K562 (cell line): ENCODE data around the gene BCAR3. TPM values are rescaled to one million over a fixed set of nuclear protein-coding genes. Genes with fewer than 3 reads are reported as not detected.
A peak's percentile ranks its signal among the peaks of the same experiment; 100 is the strongest.

Experiments
- ATAC-seq: fragments of 200-7000 bp; cut with Tn5 transposase; 3 replicates; pipeline ENCODE4 v1.9.1; 2020; ENCODE audit warnings: moderate library complexity
- BruUV-seq: library from RNA; stranded (reverse); fragments of 400-500 nt; replicated peaks from 2 replicates; lab custom pipeline; 2021; lab: Mats Ljungman, UMichigan
- CTCF ChIA-PET: fragments of 300-600 bp; formaldehyde crosslinking; extraction: SDS; loops from one replicate; lab custom pipeline; 2021; ENCODE audit warnings: low intra/inter-chr PET ratio; lab: Yijun Ruan, JAX
- POLR2A ChIA-PET: fragments of 300-600, 350-650 bp; sonication (Branson Sonifier 250); formaldehyde crosslinking; extraction: SDS; loops from one replicate; lab custom pipeline; 2021; ENCODE audit warnings: antibody characterized with exemption, inconsistent platforms; lab: Yijun Ruan, JAX
- DNase-seq, 4 experiments: peaks; one replicate each; pipeline versions ENCODE4 v3.0.0 to v3.0.0-alpha.2; 2011 to 2018; ENCODE audit warnings: low spot score in 3 of 4, mixed read lengths in 3 of 4; ENCODE audit errors: extremely low read depth in 1 of 4
- FAIRE-seq: peaks from 2 replicates; lab custom pipeline; 2011; peaks lifted over from hg19 to GRCh38; lab: Jason Lieb, UNC
- H2AFZ ChIP-seq: 2 replicates; pipeline ENCODE4 v1.6.0; 2011; ENCODE audit warnings: low read depth, low read length, control low read depth, inconsistent platforms
- H3K27ac ChIP-seq: fragments of 200-600 bp; 3 replicates; pipeline ENCODE4 v1.8.0; 2011; ENCODE audit warnings: low read depth, mild to moderate bottlenecking, control low read depth, inconsistent platforms, low read length, moderate library complexity, mixed read lengths; ENCODE audit errors: extremely low read depth
- H3K27me3 ChIP-seq, 2 experiments: fragments of 300-600 bp in 1 of 2; 2 replicates in 1 of 2; 3 replicates in 1 of 2; pipeline versions ENCODE4 v1.6.0 to v1.8.0; 2011; ENCODE audit warnings: inconsistent platforms in 2 of 2, low read length in 2 of 2, mild to moderate bottlenecking in 1 of 2, mixed read lengths in 1 of 2, moderate library complexity in 1 of 2; ENCODE audit not compliant: control insufficient read depth in 2 of 2, insufficient read depth in 2 of 2
- H3K36me3 ChIP-seq: fragments of 300-600 bp; 3 replicates; pipeline ENCODE4 v1.8.0; 2011; ENCODE audit warnings: mild to moderate bottlenecking, low read length, inconsistent platforms; ENCODE audit not compliant: control insufficient read depth, insufficient read depth
- H3K4me1 ChIP-seq, 2 experiments: fragments of 200-600 bp in 1 of 2; replicated peaks in 1 of 2; 2 replicates in 1 of 2; 3 replicates in 1 of 2; pipeline versions ENCODE4 v1.5.1 to v1.8.0; 2011; ENCODE audit warnings: inconsistent platforms in 2 of 2, low read length in 2 of 2, mild to moderate bottlenecking in 1 of 2, mixed read lengths in 1 of 2, moderate library complexity in 1 of 2; ENCODE audit not compliant: control insufficient read depth in 2 of 2, insufficient read depth in 2 of 2
- H3K4me2 ChIP-seq: 2 replicates; pipeline ENCODE4 v1.6.1; 2011; ENCODE audit warnings: low read length, control low read depth, inconsistent platforms, mixed read lengths; ENCODE audit not compliant: insufficient read depth
- H3K4me3 ChIP-seq: fragments of 200-600 bp; sonication (generic), shearing (Covaris generic); 2 replicates; pipeline ENCODE4 v1.5.1; 2016; ENCODE audit warnings: control low read depth, inconsistent platforms
- H3K79me2 ChIP-seq: fragments of 200-600 bp; 3 replicates; pipeline ENCODE4 v1.8.0; 2011; ENCODE audit warnings: low read length, inconsistent platforms; ENCODE audit not compliant: control insufficient read depth, insufficient read depth
- H3K9ac ChIP-seq, 2 experiments: 2 replicates each; pipeline versions ENCODE4 v1.6.0 to v1.6.1; 2011; ENCODE audit warnings: low read depth in 2 of 2, low read length in 2 of 2, control low read depth in 1 of 2, inconsistent platforms in 1 of 2, mild to moderate bottlenecking in 1 of 2, mixed read lengths in 1 of 2; ENCODE audit not compliant: insufficient read depth in 1 of 2
- H3K9me1 ChIP-seq: one replicate; pipeline ENCODE4 v1.6.0; 2011; ENCODE audit warnings: inconsistent platforms, mild to moderate bottlenecking, low read length, moderate library complexity; ENCODE audit not compliant: control insufficient read depth, insufficient read depth
- H3K9me3 ChIP-seq: replicated peaks from 2 replicates; pipeline ENCODE4 v1.5.1; 2011; ENCODE audit warnings: low read depth, low read length, inconsistent platforms; ENCODE audit not compliant: control insufficient read depth, insufficient read depth
- H4K20me1 ChIP-seq: replicated peaks from 2 replicates; pipeline ENCODE4 v1.6.1; 2011; ENCODE audit warnings: low read length, inconsistent platforms, mixed read lengths; ENCODE audit not compliant: control insufficient read depth, insufficient read depth
- ARID2 ChIP-seq: fragments of 450-650 bp; IDR thresholded peaks from 2 replicates; pipeline ENCODE4 v1.6.1; 2017; ENCODE audit warnings: antibody characterized with exemption, mild to moderate bottlenecking
- DEAF1 ChIP-seq: fragments of 450-650 bp; formaldehyde crosslinking; IDR thresholded peaks from 2 replicates; pipeline ENCODE4 v1.4.0; 2020; ENCODE audit warnings: mild to moderate bottlenecking, moderate library complexity
- FOXK2 ChIP-seq, 2 experiments: fragments of 450-650 bp; IDR thresholded peaks in 1 of 2; conservative IDR thresholded peaks in 1 of 2; 2 replicates each; pipeline ENCODE4 v1.6.1; 2016; ENCODE audit warnings: low read depth in 2 of 2, mild to moderate bottlenecking in 1 of 2
- KDM1A ChIP-seq, 2 experiments: fragments of 450-650 bp; IDR thresholded peaks; 2 replicates each; pipeline ENCODE4 v1.6.1; 2016; ENCODE audit warnings: mild to moderate bottlenecking in 2 of 2
- MAX ChIP-seq: sonication (generic); formaldehyde crosslinking; IDR thresholded peaks from 2 replicates; pipeline ENCODE4 v1.9.0; 2022; ENCODE audit warnings: mild to moderate bottlenecking, missing genetic modification reagents
- MXI1 ChIP-seq: IDR thresholded peaks from 2 replicates; pipeline ENCODE4 v1.6.1; 2011; ENCODE audit warnings: low read depth, mild to moderate bottlenecking, improper control_type of control experiment, low read length
- NFRKB ChIP-seq: fragments of 450-650 bp; IDR thresholded peaks from 2 replicates; pipeline ENCODE4 v1.6.1; 2016; ENCODE audit warnings: low read depth
- PRMT5 ChIP-seq: sonication (generic); formaldehyde crosslinking; IDR thresholded peaks from 2 replicates; pipeline ENCODE4 v1.5.0; 2020; ENCODE audit warnings: missing genetic modification reagents
- RAD21 ChIP-seq, 2 experiments: fragments of 250-450 bp in 1 of 2; fragments of 450-650 bp in 1 of 2; sonication (Bioruptor Pico) in 1 of 2; formaldehyde crosslinking in 1 of 2; IDR thresholded peaks in 1 of 2; conservative IDR thresholded peaks in 1 of 2; 2 replicates each; pipeline versions ENCODE4 v1.4.0 to v1.8.0; 2020 to 2022; ENCODE audit warnings: mild to moderate bottlenecking in 2 of 2, moderate library complexity in 1 of 2
- SMARCA5 ChIP-seq: fragments of 450-650 bp; IDR thresholded peaks from 2 replicates; pipeline ENCODE4 v1.6.1; 2016
- SNIP1 ChIP-seq: fragments of 450-650 bp; IDR thresholded peaks from 2 replicates; pipeline ENCODE4 v1.7.1; 2017; ENCODE audit warnings: low read depth, mild to moderate bottlenecking
- TCFL5 ChIP-seq: fragments of 250-450 bp; sonication (Bioruptor Pico); conservative IDR thresholded peaks from 2 replicates; pipeline ENCODE4 v1.6.1; 2021; ENCODE audit warnings: mild to moderate bottlenecking, moderate library complexity, matching md5 sums
- XRCC4 ChIP-seq: IDR thresholded peaks from one replicate; pipeline ENCODE4 v1.6.1; 2011; ENCODE audit not compliant: insufficient read depth, insufficient read length; ENCODE audit errors: extremely low read depth
- ZNF384 ChIP-seq: IDR thresholded peaks from 2 replicates; pipeline ENCODE4 v1.6.1; 2012; ENCODE audit warnings: low read depth, low read length, improper control_type of control experiment
- ZNF589 ChIP-seq: fragments of 200-800 bp; sonication (Bioruptor generic); IDR thresholded peaks from 2 replicates; pipeline ENCODE4 v1.6.1; 2016; ENCODE audit warnings: low read depth, missing genetic modification characterization, missing compliant biosample characterization
- WGBS: fragments of 100-300 bp; shearing (Covaris generic); methylation state at CpG from one replicate; pipeline ENCODE4 v1.1.6; 2016; ENCODE audit warnings: low coverage, mixed read lengths; ENCODE audit not compliant: insufficient coverage; ENCODE audit errors: missing lambda C conversion rate; 5-methylcytosine and 5-hydroxymethylcytosine counted together
- in situ Hi-C: fragments of 300-500 bp; cut with MboI; formaldehyde crosslinking; loops from 4 replicates; pipeline ENCODE4 v1.15.0; 2018; ENCODE audit warnings: inconsistent platforms, mixed read lengths
- intact Hi-C: fragments of 100-400 bp; cut with micrococcal nuclease; formaldehyde crosslinking; loops from 2 replicates; pipeline ENCODE4 v1.14.2; 2022
- polyA plus RNA-seq, 8 experiments: library from polyadenylated mRNA; depleted of rRNA in 4 of 8; stranded (reverse) in 5 of 8; unstranded in 3 of 8; fragments of >200 nt; fragmentation: Nextera tagmentation in 2 of 8; fragmentation: Illumina TruSeq in 1 of 8; extraction: Ambion mirVana in 2 of 8; extraction: Trizol in 1 of 8; gene quantifications; 2 replicates each; pipeline versions ENCODE4 v1.2.1 to v1.2.3, GENCODE V29; 2011 to 2014; ENCODE audit warnings: inconsistent platforms in 1 of 8, missing spikeins in 1 of 8
- total RNA-seq, 7 experiments: library from RNA; depleted of rRNA in 6 of 7; stranded (reverse); fragments of >200 nt in 6 of 7; fragmentation: Illumina TruSeq in 2 of 7; extraction: Trizol in 2 of 7; gene quantifications; 2 replicates each; pipeline versions ENCODE4 v1.2.1 to v1.2.3, GENCODE V29; 2011 to 2021; ENCODE audit warnings: low replicate concordance in 1 of 7

BCAR3 gene
- total and polyA plus RNA-seq, 9 of the 15 experiments (the other 6 are each of a cell fraction or from before 2014, with no cell fraction given): 1.8 to 6.3 (median 3.8) TPM

DNA sequence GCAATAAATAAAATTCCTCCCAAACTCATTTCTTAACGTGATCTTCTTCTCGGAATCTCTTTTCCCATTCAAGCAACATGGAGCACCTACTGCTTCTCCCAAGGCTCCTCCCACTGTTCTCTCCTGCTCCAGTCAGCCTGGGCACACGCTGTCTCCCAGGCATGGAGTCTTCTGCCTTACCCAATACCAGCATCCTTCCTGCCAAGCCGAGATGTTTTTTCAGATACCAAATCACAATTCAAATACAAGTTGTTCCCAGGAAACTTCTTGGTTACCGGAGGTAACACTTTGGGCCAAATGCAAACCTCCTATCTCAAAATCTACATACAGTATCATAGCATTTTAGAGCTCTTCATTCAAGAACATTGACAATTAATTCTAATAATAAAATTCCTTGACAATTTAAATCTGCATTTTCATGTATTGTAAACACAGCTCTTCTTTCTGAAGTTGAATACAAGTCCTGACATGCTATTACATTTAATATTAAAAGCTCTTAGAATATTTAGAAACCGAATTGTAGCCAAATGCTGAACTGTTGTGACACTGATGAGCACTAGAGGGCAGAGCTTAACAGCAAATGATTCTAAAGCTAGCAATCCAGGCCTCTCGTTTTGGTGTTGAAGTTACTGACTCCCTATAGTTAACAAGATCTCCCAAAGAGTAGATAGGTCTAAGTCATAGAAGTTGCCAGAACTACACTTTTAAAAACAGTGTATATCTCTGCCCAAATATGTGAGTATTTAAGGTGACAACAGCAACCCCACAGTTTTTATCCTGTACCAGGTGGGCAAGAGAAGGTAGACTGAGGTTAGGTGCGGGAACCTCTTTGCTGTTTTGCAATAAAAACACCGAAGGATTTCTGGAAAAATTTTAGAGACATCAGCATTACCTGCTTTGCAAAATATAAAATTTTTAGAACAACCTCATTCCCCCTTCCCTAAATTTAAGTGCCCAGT, 52.3 kb downstream of the BCAR3 start (continued):
- TF ChIP-seq RAD21 (CRISPR knock-in tag; conservative IDR thresholded peaks at IDR 0.05 in 1 of 2, IDR thresholded peaks at IDR 0.05 in 1 of 2) (peak; percentile 99), SNIP1 (no peak), ARID2 (peak; percentile 69; the same call in 1 of the 2 replicates), DEAF1 (CRISPR knock-in tag) (peak; percentile 98), NFRKB (no peak)

DNA sequence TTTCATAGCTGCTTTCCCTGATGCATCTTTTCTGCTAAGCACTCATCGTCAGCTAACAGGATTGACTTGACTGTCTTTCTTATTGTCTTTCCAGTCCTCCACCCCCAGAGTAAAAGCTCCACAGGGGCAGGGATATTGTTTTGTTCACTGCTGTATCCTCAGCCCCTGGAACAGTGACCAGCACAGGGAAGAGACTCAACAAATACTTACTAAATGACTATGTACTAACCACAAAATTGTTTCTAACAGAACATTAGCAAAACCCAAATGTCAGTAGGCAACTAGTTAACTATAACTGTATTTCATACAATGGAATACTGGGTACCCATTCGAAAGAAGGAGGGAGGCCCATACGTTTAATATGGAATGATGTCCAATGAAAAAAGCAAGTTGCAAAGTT, 53.0 kb downstream of the BCAR3 start:
- Histone ChIP-seq H3K27me3 (no peaks in the 10 kb centered on the region), H4K20me1 (no peaks in the 10 kb centered on the region), H3K4me2 (no peak overlapping the region), H3K4me1 (no peaks in the 10 kb centered on the region), H3K36me3 (no peaks in the 10 kb centered on the region), H2AFZ (no peak overlapping the region), H3K9me1 (no peaks in the 10 kb centered on the region), H3K79me2 (no peaks in the 10 kb centered on the region), H3K4me3 (no peak overlapping the region), H3K9me3 (no peaks in the 10 kb centered on the region), H3K27ac (no peak overlapping the region), H3K9ac (no peak overlapping the region)
- no peak for ATAC-seq
- WGBS: 2% methylated on average over 3 of the region's 3 CpGs
- FAIRE-seq: no peak
- no peak for DNase-seq
- ChIA-PET CTCF (interaction anchor here (0.9 to 2.9 kb wide), 9 partner anchors 52 to 707 kb away, joined by 3 to 41 read pairs (median 4); no protein-coding TSS in a partner anchor), POLR2A (interaction anchor here (2.4 kb wide), 1 partner anchor 216 kb away, joined by 11 read pairs; no protein-coding TSS in a partner anchor)
- no TSS peak for BruUV-seq
- intact Hi-C loops: loop anchor here (1.0 to 10.0 kb wide), 6 partner anchors 52 to 706 kb away; partner anchors contain the start of gene BCAR3
- in situ Hi-C loops: loop anchor here (5.0 to 10.0 kb wide), 2 partner anchors 189 to 324 kb away; no protein-coding TSS in a partner anchor
- TF ChIP-seq XRCC4 (no peak), ZNF384 (no peak), KDM1A (IDR thresholded peaks at IDR 0.05) (no peak), PRMT5 (no peak), TCFL5 (CRISPR knock-in tag) (no peak), MAX (CRISPR knock-in tag) (no peak), FOXK2 (conservative IDR thresholded peaks at IDR 0.05 in 1 of 2, IDR thresholded peaks at IDR 0.05 in 1 of 2; ENCODE audit: low read depth in 2 of 2) (no peak), MXI1 (no peak), SMARCA5 (no peak), ZNF589 (CRISPR knock-in tag) (no peak)
